Fibroblast of lung (primary cell): Measurements from ENCODE around the gene OXSR1.

Experiments
- CTCF ChIP-seq, 2 donors: IDR thresholded peaks in 1 of 2; conservative IDR thresholded peaks in 1 of 2; 1 replicate in 1 of 2; 2 replicates in 1 of 2; pipeline ENCODE4 v1.5.1; 2011 to 2012; ENCODE audit warnings: low read length in 2 of 2, control low read depth in 1 of 2, inconsistent platforms in 1 of 2, low read depth in 1 of 2, mild to moderate bottlenecking in 1 of 2
- EZH2 ChIP-seq: IDR thresholded peaks from 2 replicates; pipeline ENCODE4 v1.5.1; 2012; ENCODE audit warnings: low read length, control low read depth, mild to moderate bottlenecking; ENCODE audit errors: missing control alignments

GRCh38 chr3:38276917-38277630, 111.7 kb downstream of the OXSR1 start:
- TF ChIP-seq CTCF (conservative IDR thresholded peaks at IDR 0.05 in 1 of 2, IDR thresholded peaks at IDR 0.05 in 1 of 2; ENCODE audit: low read depth in 1 of 2, low read length in 2 of 2): no peak
- no peak for TF ChIP-seq EZH2
